HCT116 (cell line): ENCODE data around the gene TAF11L12. TPM values are rescaled to one million over a fixed set of nuclear protein-coding genes. Genes with fewer than 3 reads are reported as not detected.
"Not testable (repeated sequence)": the region's sequence is repeated elsewhere in the genome, so short reads cannot be mapped to it uniquely, and the experiment has no call there.

Experiments used
- ATAC-seq: fragments of 200-7000 bp; cut with Tn5 transposase; 2 replicates; pipeline ENCODE4 v1.9.1; 2020; ENCODE audit warnings: mild to moderate bottlenecking, moderate library complexity
- BruUV-seq: library from RNA; stranded (reverse); fragments of 400-500 nt; replicated peaks from 2 replicates; lab custom pipeline; 2021; lab: Mats Ljungman, UMichigan
- CTCF ChIA-PET: fragments of 300-600 bp; sonication (Branson Sonifier 250); formaldehyde crosslinking; loops from one replicate; lab custom pipeline; 2021; ENCODE audit warnings: antibody characterized with exemption; lab: Charles Lee
- POLR2A ChIA-PET: fragments of 300-600, 350-600 bp; sonication (Branson Sonifier 250); formaldehyde crosslinking; loops from one replicate; lab custom pipeline; 2021; ENCODE audit warnings: antibody characterized with exemption; lab: Charles Lee
- RAD21 ChIA-PET, 2 experiments: fragments of 300-600 bp; sonication (Branson Sonifier 250); formaldehyde crosslinking; loops; one replicate each; lab custom pipeline; 2023; ENCODE audit warnings: low total read pairs in 2 of 2; ENCODE audit not compliant: uncharacterized antibody in 2 of 2, unreplicated experiment in 2 of 2, low non-redundant PET in 1 of 2; lab: Charles Lee
- DNase-seq: peaks from one replicate; pipeline ENCODE4 v3.0.0-alpha.2; 2010; ENCODE audit warnings: low read depth, low spot score
- H2AFZ ChIP-seq: fragments of 200-600 bp; shearing (Covaris generic), sonication (generic); 2 replicates; pipeline ENCODE4 v1.6.1; 2017; ENCODE audit warnings: low read depth, mixed run types, mixed read lengths, antibody characterized with exemption, low read length; ENCODE audit not compliant: poor library complexity, severe bottlenecking
- H3K27ac ChIP-seq: 2 replicates; pipeline ENCODE4 v1.5.1; 2012; ENCODE audit warnings: low read depth, low read length
- H3K27me3 ChIP-seq: fragments of 200-600 bp; sonication (generic); 2 replicates; pipeline ENCODE4 v1.6.1; 2016; ENCODE audit warnings: mixed run types, low read length, mixed read lengths; ENCODE audit not compliant: insufficient read depth
- H3K36me3 ChIP-seq, 2 experiments: fragments of 200-500 bp in 1 of 2; fragments of 200-600 bp in 1 of 2; sonication (Bioruptor generic) in 1 of 2; sonication (generic) in 1 of 2; 2 replicates each; pipeline versions ENCODE4 v1.5.1 to v1.6.1; 2014 to 2016; ENCODE audit warnings: low read length in 2 of 2, inconsistent platforms in 1 of 2, mixed read lengths in 1 of 2, mixed run types in 1 of 2; ENCODE audit not compliant: insufficient read depth in 2 of 2, control insufficient read depth in 1 of 2
- H3K4me1 ChIP-seq, 2 experiments: fragments of 200-600 bp in 1 of 2; sonication (generic) in 1 of 2; 2 replicates each; pipeline versions ENCODE4 v1.5.1 to v1.6.1; 2012 to 2017; ENCODE audit warnings: low read length in 2 of 2, inconsistent platforms in 1 of 2, mild to moderate bottlenecking in 1 of 2, mixed read lengths in 1 of 2, mixed run types in 1 of 2, moderate library complexity in 1 of 2; ENCODE audit not compliant: insufficient read depth in 2 of 2, control insufficient read depth in 1 of 2
- H3K4me2 ChIP-seq: fragments of 200-600 bp; sonication (generic); 2 replicates; pipeline ENCODE4 v1.6.1; 2017; ENCODE audit warnings: mixed run types, low read length, mixed read lengths
- H3K4me3 ChIP-seq, 2 experiments: fragments of 200-600 bp in 1 of 2; sonication (generic) in 1 of 2; replicated peaks in 1 of 2; 2 replicates each; pipeline ENCODE4 v1.5.1; 2011 to 2016; ENCODE audit warnings: low read length in 2 of 2, control low read depth in 1 of 2, low read depth in 1 of 2, mild to moderate bottlenecking in 1 of 2, mixed read lengths in 1 of 2, mixed run types in 1 of 2
- H3K79me2 ChIP-seq: fragments of 200-600 bp; sonication (generic); 2 replicates; pipeline ENCODE4 v1.6.1; 2017; ENCODE audit warnings: mild to moderate bottlenecking, mixed run types, low read length, moderate library complexity, mixed read lengths; ENCODE audit not compliant: insufficient read depth
- H3K9ac ChIP-seq: fragments of 200-600 bp; sonication (generic); 2 replicates; pipeline ENCODE4 v1.6.1; 2016; ENCODE audit warnings: low read length, mixed read lengths
- H3K9me2 ChIP-seq: fragments of 200-600 bp; sonication (generic), shearing (Covaris generic); 2 replicates; pipeline ENCODE4 v1.6.1; 2017; ENCODE audit warnings: mixed run types, mild to moderate bottlenecking, moderate library complexity; ENCODE audit not compliant: insufficient read depth
- H3K9me3 ChIP-seq, 2 experiments: fragments of 200-500 bp in 1 of 2; fragments of 200-600 bp in 1 of 2; sonication (Bioruptor generic) in 1 of 2; sonication (generic) in 1 of 2; 2 replicates each; pipeline ENCODE4 v1.6.1; 2014 to 2017; ENCODE audit warnings: low read length in 2 of 2, mixed read lengths in 2 of 2, inconsistent platforms in 1 of 2, low read depth in 1 of 2, mild to moderate bottlenecking in 1 of 2, mixed run types in 1 of 2, moderate library complexity in 1 of 2; ENCODE audit not compliant: control insufficient read depth in 1 of 2, insufficient read depth in 1 of 2
- H4K20me1 ChIP-seq: fragments of 200-600 bp; sonication (generic), shearing (Covaris generic); 2 replicates; pipeline ENCODE4 v1.6.1; 2017; ENCODE audit warnings: mixed run types, mild to moderate bottlenecking, moderate library complexity; ENCODE audit not compliant: insufficient read depth
- ATF3 ChIP-seq: IDR thresholded peaks from 2 replicates; pipeline ENCODE4 v1.6.1; 2012
- CBX3 ChIP-seq: IDR thresholded peaks from 2 replicates; pipeline ENCODE4 v1.6.1; 2012; ENCODE audit warnings: low read depth
- ELF1 ChIP-seq: IDR thresholded peaks from 2 replicates; pipeline ENCODE4 v1.6.1; 2012; ENCODE audit warnings: low read depth, borderline replicate concordance
- JUND ChIP-seq: IDR thresholded peaks from 2 replicates; pipeline ENCODE4 v1.6.1; 2012
- SIN3A ChIP-seq: IDR thresholded peaks from 2 replicates; pipeline ENCODE4 v1.6.1; 2012; ENCODE audit warnings: low read depth
- SRF ChIP-seq: IDR thresholded peaks from 2 replicates; pipeline ENCODE4 v1.6.1; 2012; ENCODE audit warnings: low read depth
- TCF7L2 ChIP-seq: IDR thresholded peaks from 2 replicates; pipeline ENCODE4 v1.7.0; 2011; ENCODE audit warnings: borderline replicate concordance, inconsistent platforms; ENCODE audit not compliant: insufficient read depth, insufficient read length; ENCODE audit errors: extremely low read depth
- ZFX ChIP-seq: fragments of 450-650 bp; IDR thresholded peaks from 2 replicates; pipeline ENCODE4 v1.6.1; 2017
- intact Hi-C: fragments of 100-400 bp; cut with micrococcal nuclease; formaldehyde crosslinking; loops from 2 replicates; pipeline ENCODE4 v1.10.0; 2022
- total RNA-seq: library from RNA; stranded (reverse); gene quantifications from one replicate; pipeline ENCODE4 v1.2.1, GENCODE V29; 2021; ENCODE audit not compliant: unreplicated experiment
- TF ChIP-seq, protein P1 (sequence below): IDR thresholded peaks from 2 replicates; pipeline ENCODE4 v1.6.1; 2011; ENCODE audit warnings: mild to moderate bottlenecking, low read length, moderate library complexity; ENCODE audit not compliant: insufficient replicate concordance; ENCODE audit errors: extremely low read depth

Gene TAF11L12
- total RNA-seq, 1 experiment from 2014 or later = not detected

DNA sequence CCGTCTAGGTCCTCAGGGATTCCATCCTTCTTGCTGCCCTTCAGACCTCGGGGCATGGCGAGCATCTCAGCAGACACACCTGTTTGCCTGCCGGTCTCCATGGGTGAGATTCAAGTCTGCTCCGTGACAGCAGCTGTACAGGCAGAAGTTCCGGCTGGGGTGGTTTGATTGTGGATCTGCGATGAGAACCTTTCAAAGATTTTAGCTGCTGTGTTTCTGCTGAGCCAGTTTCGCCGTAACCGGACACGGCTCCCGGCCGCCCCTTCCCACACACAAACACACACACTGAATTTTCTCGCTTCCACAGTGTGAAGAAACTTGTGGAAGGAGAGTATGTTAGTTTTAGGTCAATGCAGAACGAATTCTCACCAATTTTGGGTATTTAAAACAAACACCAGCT, 12.5 kb upstream of the TAF11L12 start, which contains the start of gene TAF11L10:
TSS of gene TAF11L10 (minus strand) at position 101 of the 400 bp plus-strand sequence.
- H2AFZ ChIP-seq, ATAC-seq, H3K9ac ChIP-seq, H3K27ac ChIP-seq, H3K9me3 ChIP-seq, H3K4me1 ChIP-seq, H3K4me2 ChIP-seq, H4K20me1 ChIP-seq, DNase-seq, H3K79me2 ChIP-seq, intact Hi-C loops, H3K4me3 ChIP-seq, H3K36me3 ChIP-seq, H3K9me2 ChIP-seq, RAD21 ChIA-PET, H3K27me3 ChIP-seq, BruUV-seq, CTCF ChIA-PET, POLR2A ChIA-PET: not testable (repeated sequence)

DNA sequence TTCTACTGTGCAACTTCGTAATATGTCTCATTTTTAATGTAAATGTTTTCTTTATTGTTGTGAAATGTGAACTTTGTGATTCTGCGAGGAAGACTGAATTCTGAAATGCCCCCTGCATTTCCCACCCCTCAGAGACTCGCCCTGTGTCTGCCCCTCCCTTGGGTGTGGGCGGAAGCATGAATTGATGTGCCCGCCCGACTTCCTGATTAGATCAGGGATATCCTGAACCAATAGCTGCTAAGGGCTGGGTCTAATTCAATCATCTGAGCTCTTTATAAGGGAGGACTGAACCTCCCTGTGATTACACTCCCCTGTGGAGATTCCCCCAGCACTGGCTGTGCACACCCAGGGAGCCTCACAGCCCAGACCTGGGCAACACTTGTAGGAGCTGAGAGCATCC, 6.3 kb upstream of the TAF11L12 start, which contains the start of gene TAF11L11:
TSS of gene TAF11L11 (plus strand) at position 304 of the 400 bp plus-strand sequence.
- H3K27me3 ChIP-seq, BruUV-seq, H3K9ac ChIP-seq, H3K4me1 ChIP-seq, intact Hi-C loops, H3K79me2 ChIP-seq, H3K36me3 ChIP-seq, H3K9me3 ChIP-seq, H3K4me3 ChIP-seq, POLR2A ChIA-PET, H3K9me2 ChIP-seq, H2AFZ ChIP-seq, H3K4me2 ChIP-seq, CTCF ChIA-PET, ATAC-seq, H3K27ac ChIP-seq, RAD21 ChIA-PET, H4K20me1 ChIP-seq, DNase-seq: not testable (repeated sequence)

DNA sequence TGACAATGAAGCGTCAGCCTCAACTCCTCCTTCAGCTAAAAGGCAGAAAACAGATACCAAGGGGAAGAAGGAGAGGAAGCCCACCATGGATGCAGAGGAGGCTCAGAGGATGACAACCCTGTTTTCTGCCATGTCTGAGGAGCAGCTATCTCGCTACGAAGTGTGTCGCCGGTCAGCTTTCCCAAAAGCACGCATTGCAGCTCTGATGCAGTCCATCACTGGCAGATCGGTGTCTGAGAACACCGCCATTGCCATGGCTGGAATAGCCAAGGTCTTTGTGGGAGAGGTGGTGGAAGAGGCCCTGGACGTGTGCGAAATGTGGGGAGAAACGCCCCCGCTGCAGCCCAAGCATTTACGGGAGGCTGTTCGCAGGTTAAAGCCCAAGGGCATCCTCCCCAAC, 5.2 kb upstream of the TAF11L12 start:
- DNase-seq = no peak
- RAD21 ChIA-PET = no interaction called here
- H3K9me3 ChIP-seq = peaks cover 0 to 4% of the 10 kb centered on the region in 2 experiments; a peak in 2 of 4 replicates
- H3K9me2 ChIP-seq = no peaks in the 10 kb centered on the region
- H3K4me3 ChIP-seq = no peak overlapping the region
- no peaks in the 10 kb centered on the region for H3K79me2 ChIP-seq
- H4K20me1 ChIP-seq = no peaks in the 10 kb centered on the region
- no peak overlapping the region for H3K9ac ChIP-seq
- no peaks in the 10 kb centered on the region for H3K27me3 ChIP-seq
- H3K27ac ChIP-seq = no peak overlapping the region
- BruUV-seq = no TSS peak
- H3K4me2 ChIP-seq = no peak overlapping the region
- POLR2A ChIA-PET = no interaction called here
- CTCF ChIA-PET = no interaction called here
- ATAC-seq = no peak
- intact Hi-C loops = no loop called here
- no peaks in the 10 kb centered on the region for H3K36me3 ChIP-seq
- H2AFZ ChIP-seq = no peak overlapping the region
- no peaks in the 10 kb centered on the region for H3K4me1 ChIP-seq
- no peak for TF ChIP-seq ELF1
- TF ChIP-seq JUND = no peak
- no peak for TF ChIP-seq SIN3A
- no peak for TF ChIP-seq ATF3
- no peak for TF ChIP-seq TCF7L2
- TF ChIP-seq, protein P1, sequence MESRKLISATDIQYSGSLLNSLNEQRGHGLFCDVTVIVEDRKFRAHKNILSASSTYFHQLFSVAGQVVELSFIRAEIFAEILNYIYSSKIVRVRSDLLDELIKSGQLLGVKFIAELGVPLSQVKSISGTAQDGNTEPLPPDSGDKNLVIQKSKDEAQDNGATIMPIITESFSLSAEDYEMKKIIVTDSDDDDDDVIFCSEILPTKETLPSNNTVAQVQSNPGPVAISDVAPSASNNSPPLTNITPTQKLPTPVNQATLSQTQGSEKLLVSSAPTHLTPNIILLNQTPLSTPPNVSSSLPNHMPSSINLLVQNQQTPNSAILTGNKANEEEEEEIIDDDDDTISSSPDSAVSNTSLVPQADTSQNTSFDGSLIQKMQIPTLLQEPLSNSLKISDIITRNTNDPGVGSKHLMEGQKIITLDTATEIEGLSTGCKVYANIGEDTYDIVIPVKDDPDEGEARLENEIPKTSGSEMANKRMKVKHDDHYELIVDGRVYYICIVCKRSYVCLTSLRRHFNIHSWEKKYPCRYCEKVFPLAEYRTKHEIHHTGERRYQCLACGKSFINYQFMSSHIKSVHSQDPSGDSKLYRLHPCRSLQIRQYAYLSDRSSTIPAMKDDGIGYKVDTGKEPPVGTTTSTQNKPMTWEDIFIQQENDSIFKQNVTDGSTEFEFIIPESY = no peak
- no peak for TF ChIP-seq ZFX
- no peak for TF ChIP-seq SRF
- no peak for TF ChIP-seq CBX3
